ENCODE results near the gene CRIP2. TPM values are rescaled to one million over a fixed set of nuclear protein-coding genes. Genes with fewer than 3 reads are reported as not detected.

The CRIP2 gene
- total and polyA plus RNA-seq, 9 of the 15 experiments (the other 6 are each of a cell fraction or from before 2014, with no cell fraction given), result 0.18 to 2.0 (median 0.69) TPM; not detected in 1

DNA sequence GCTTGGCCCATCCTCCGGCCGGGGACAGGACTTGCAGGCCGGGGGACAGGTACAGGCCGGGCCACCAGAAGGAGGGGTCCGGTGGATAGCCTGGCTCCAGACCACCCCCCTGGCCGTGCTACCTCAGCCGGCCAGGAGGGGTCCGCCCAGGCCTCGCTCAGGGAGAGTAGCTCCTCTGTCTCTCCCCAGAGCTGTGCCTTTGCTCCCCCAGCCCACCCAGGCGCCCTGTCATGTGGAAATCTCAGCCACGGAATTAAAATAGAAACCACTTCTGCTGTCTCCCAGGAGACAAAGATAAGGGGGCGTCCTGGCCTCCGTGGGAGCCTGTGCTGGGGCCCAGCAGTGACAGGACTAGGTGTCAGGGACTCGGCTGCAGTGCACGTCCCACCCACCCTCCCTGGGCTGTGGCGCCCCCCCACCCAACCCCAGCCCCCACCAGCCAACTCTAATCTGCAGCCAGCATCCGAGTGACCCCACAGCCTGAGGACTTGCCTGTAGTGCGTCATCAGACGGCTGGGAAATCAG is 3.3 kb upstream of the CRIP2 start:
- no peaks in the 10 kb centered on the region for H3K9me3 ChIP-seq (replicated peaks; ENCODE audit: control insufficient read depth, insufficient read depth, low read depth, low read length)
- BruUV-seq (replicated peaks), result no TSS peak
- H3K4me1 ChIP-seq (replicated peaks in 1 of 2; ENCODE audit: control insufficient read depth in 2 of 2, insufficient read depth in 2 of 2, low read length in 2 of 2), result peaks cover 0 to 73% of the 10 kb centered on the region in 2 experiments; a peak in 2 of 5 replicates
- no peaks in the 10 kb centered on the region for H3K9me1 ChIP-seq (ENCODE audit: control insufficient read depth, insufficient read depth, low read length)
- no peaks in the 10 kb centered on the region for H3K79me2 ChIP-seq (ENCODE audit: control insufficient read depth, insufficient read depth, low read length)
- FAIRE-seq (no peak), DNase-seq (ENCODE audit: extremely low read depth in 1 of 4, low spot score in 3 of 4) (peak in 2 of 4 experiments; percentile 22 to 23), ATAC-seq (peak; percentile 31; the same call in 2 of the 3 replicates)
- peaks cover 31% of the 10 kb centered on the region; the same call in 1 of the 3 replicates for H3K36me3 ChIP-seq (ENCODE audit: control insufficient read depth, insufficient read depth, low read length)
- TF ChIP-seq ZNF134 (CRISPR knock-in tag; conservative IDR thresholded peaks at IDR 0.05) (no peak), ZNF699 (CRISPR knock-in tag; IDR thresholded peaks at IDR 0.05; ENCODE audit: insufficient replicate concordance) (no peak)
- TF ChIP-seq, protein P1, sequence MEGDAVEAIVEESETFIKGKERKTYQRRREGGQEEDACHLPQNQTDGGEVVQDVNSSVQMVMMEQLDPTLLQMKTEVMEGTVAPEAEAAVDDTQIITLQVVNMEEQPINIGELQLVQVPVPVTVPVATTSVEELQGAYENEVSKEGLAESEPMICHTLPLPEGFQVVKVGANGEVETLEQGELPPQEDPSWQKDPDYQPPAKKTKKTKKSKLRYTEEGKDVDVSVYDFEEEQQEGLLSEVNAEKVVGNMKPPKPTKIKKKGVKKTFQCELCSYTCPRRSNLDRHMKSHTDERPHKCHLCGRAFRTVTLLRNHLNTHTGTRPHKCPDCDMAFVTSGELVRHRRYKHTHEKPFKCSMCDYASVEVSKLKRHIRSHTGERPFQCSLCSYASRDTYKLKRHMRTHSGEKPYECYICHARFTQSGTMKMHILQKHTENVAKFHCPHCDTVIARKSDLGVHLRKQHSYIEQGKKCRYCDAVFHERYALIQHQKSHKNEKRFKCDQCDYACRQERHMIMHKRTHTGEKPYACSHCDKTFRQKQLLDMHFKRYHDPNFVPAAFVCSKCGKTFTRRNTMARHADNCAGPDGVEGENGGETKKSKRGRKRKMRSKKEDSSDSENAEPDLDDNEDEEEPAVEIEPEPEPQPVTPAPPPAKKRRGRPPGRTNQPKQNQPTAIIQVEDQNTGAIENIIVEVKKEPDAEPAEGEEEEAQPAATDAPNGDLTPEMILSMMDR (IDR thresholded peaks at IDR 0.05 in 2 of 3, conservative IDR thresholded peaks at IDR 0.05 in 1 of 3; ENCODE audit: insufficient read depth in 2 of 3, low read depth in 1 of 3, low read length in 3 of 3), result peak in 2 of 3 experiments; percentile 7 to 20; a peak in 1 of 6 replicates
- POLR2A ChIA-PET, result interaction anchor here (1.2 to 1.9 kb wide), 3 partner anchors 9 to 25 kb away, joined by 4 to 8 read pairs (median 5); no protein-coding TSS in a partner anchor
- H4K20me1 ChIP-seq (replicated peaks; ENCODE audit: control insufficient read depth, insufficient read depth, low read length), result no peaks in the 10 kb centered on the region; the same call in 1 of the 2 replicates
- H3K9ac ChIP-seq (ENCODE audit: insufficient read depth in 1 of 2, low read depth in 2 of 2, low read length in 2 of 2), result no peak overlapping the region
- peaks cover 0 to 7% of the 10 kb centered on the region in 2 experiments; a peak in 1 of 5 replicates for H3K27me3 ChIP-seq (ENCODE audit: control insufficient read depth in 2 of 2, insufficient read depth in 2 of 2, low read length in 2 of 2)
- 49% methylated on average over 10 of the region's 19 CpGs for WGBS (ENCODE audit: insufficient coverage, low coverage, missing lambda C conversion rate)
- H3K27ac ChIP-seq (ENCODE audit: extremely low read depth, low read depth, low read length), result no peak overlapping the region
- H3K4me2 ChIP-seq (ENCODE audit: insufficient read depth, low read length), result no peak overlapping the region
- in situ Hi-C loops (cut with MboI) (no loop called here), intact Hi-C loops (cut with micrococcal nuclease) (loop anchor here (10.0 kb wide), 1 partner anchor 53 kb away; the partner anchor contains the start of gene TMEM121)
- CTCF ChIA-PET (ENCODE audit: low intra/inter-chr PET ratio), result interaction anchor here (1.1 kb wide), 1 partner anchor 18 kb away, joined by 4 read pairs; no protein-coding TSS in a partner anchor
- no peak overlapping the region for H3K4me3 ChIP-seq
- no peak overlapping the region for H2AFZ ChIP-seq (ENCODE audit: low read depth, low read length)
